Measurements from ENCODE around the gene SLC16A4.

GRCh38 chr1:110436635-110437034 lies 45.8 kb upstream of the SLC16A4 start:
- TF ChIP-seq CTCF (IDR thresholded peaks at IDR 0.05) (no peak), ZFX (IDR thresholded peaks at IDR 0.05; ENCODE audit: borderline replicate concordance) (no peak)
